NT2/D1 (cell line): ENCODE data around the gene ZNF296.

Experiments used
- SUZ12 ChIP-seq: IDR thresholded peaks from 2 replicates; pipeline ENCODE4 v1.6.1; 2011; ENCODE audit not compliant: insufficient read length, insufficient read depth; ENCODE audit errors: extremely low read depth
- YY1 ChIP-seq: IDR thresholded peaks from 2 replicates; pipeline ENCODE4 v1.6.1; 2011; ENCODE audit not compliant: insufficient read length, insufficient read depth
- ZNF274 ChIP-seq: IDR thresholded peaks from 2 replicates; pipeline ENCODE4 v1.6.1; 2011; ENCODE audit warnings: mild to moderate bottlenecking, low read depth, low read length

DNA sequence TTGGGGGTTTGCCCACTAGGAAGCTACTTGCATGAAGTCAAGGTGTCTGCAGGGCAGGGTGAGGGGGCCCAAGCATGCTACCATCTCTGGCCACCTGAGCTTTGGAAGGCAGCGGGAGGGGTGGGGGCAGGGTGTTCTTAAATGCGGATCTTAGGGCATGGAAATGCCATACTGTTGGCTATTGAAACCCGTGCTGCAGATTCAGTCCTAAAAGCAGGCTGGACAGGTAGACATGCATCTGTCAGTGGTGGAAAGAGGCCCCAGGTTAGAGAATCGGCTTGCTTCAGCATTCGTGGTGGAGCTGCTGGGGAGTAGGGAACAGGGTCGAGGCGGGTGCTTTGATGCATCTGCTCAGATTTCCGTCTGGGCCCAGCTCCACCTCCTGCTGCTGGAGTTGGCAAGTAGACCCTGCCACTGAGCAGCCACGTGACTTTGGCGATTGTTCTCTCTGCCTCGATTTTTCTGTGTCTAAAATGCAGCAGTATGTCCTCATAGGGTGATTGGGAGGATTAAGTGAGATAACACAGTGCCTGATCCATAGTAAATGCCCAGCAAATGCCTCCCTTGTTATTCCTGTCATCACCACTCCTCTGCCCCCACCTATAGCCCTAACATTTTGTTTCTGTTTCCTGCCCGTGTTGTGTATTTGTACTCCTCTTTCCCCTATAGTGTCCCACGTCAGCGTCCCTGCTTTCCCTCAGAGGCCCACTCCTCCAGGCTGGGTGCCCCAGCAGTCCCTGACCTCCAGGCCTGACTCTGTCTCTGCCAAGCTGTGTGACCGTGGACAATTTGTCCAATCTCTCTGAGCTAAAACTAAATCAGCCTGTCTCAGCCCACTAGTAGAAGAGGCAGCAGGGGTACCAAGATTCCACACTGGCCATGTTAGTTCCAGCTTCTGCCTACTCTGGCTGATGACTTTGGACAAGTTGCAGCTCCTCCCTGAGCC lies 22.5 kb upstream of the ZNF296 start:
- TF ChIP-seq ZNF274 (no peak), SUZ12 (no peak), YY1 (no peak)
